HepG2 (cell line): ENCODE data around the gene SAP30. TPM values are rescaled to one million over a fixed set of nuclear protein-coding genes. Genes with fewer than 3 reads are reported as not detected.

Source experiments
- CBX5 ChIP-seq: sonication (generic); formaldehyde crosslinking; IDR thresholded peaks from 2 replicates; pipeline ENCODE4 v1.4.0; 2020; ENCODE audit warnings: missing genetic modification reagents, borderline replicate concordance
- CREB1 ChIP-seq, 2 experiments: fragments of 450-650 bp in 1 of 2; IDR thresholded peaks; 2 replicates each; pipeline ENCODE4 v1.6.1; 2016 to 2017; ENCODE audit warnings: control low read depth in 1 of 2, mild to moderate bottlenecking in 1 of 2, missing compliant biosample characterization in 1 of 2, missing genetic modification characterization in 1 of 2
- MIXL1 ChIP-seq: IDR thresholded peaks from 2 replicates; pipeline ENCODE4 v1.6.1; 2016
- ONECUT2 ChIP-seq: sonication (generic); formaldehyde crosslinking; IDR thresholded peaks from 2 replicates; pipeline ENCODE4 v1.4.0; 2020; ENCODE audit warnings: missing genetic modification reagents
- RBM22 ChIP-seq: fragments of 200-400 bp; formaldehyde crosslinking; optimal IDR thresholded peaks from 2 replicates; pipeline ENCODE3; 2017; ENCODE audit warnings: mild to moderate bottlenecking, low read length, moderate library complexity
- RCOR2 ChIP-seq: IDR thresholded peaks from 2 replicates; pipeline ENCODE4 v1.6.1; 2016; ENCODE audit warnings: missing biosample characterization, missing genetic modification reagents
- SAFB2 ChIP-seq: sonication (generic); formaldehyde crosslinking; IDR thresholded peaks from 2 replicates; pipeline ENCODE4 v1.5.1; 2020; ENCODE audit warnings: missing genetic modification reagents, low read depth, mild to moderate bottlenecking, borderline replicate concordance
- ZMYM2 ChIP-seq: sonication (generic); formaldehyde crosslinking; IDR thresholded peaks from 2 replicates; pipeline ENCODE4 v1.8.0; 2022; ENCODE audit warnings: mild to moderate bottlenecking, missing genetic modification reagents
- ZNF251 ChIP-seq: sonication (generic); formaldehyde crosslinking; IDR thresholded peaks from 2 replicates; pipeline ENCODE4 v1.9.0; 2021; ENCODE audit warnings: mild to moderate bottlenecking, missing genetic modification reagents
- ZNF33A ChIP-seq: sonication (generic); formaldehyde crosslinking; IDR thresholded peaks from 2 replicates; pipeline ENCODE4 v1.5.1; 2020; ENCODE audit warnings: missing genetic modification reagents, mild to moderate bottlenecking, moderate library complexity, borderline replicate concordance
- ZNF468 ChIP-seq: sonication (generic); formaldehyde crosslinking; IDR thresholded peaks from 2 replicates; pipeline ENCODE4 v1.8.0; 2022; ENCODE audit warnings: mild to moderate bottlenecking, moderate library complexity, missing genetic modification reagents
- ZNF788 ChIP-seq: sonication (generic); formaldehyde crosslinking; IDR thresholded peaks from 2 replicates; pipeline ENCODE4 v1.5.0; 2020; ENCODE audit warnings: mild to moderate bottlenecking, missing genetic modification reagents, borderline replicate concordance
- ZUFSP ChIP-seq: sonication (generic); formaldehyde crosslinking; IDR thresholded peaks from 2 replicates; pipeline ENCODE4 v1.9.0; 2021; ENCODE audit warnings: missing genetic modification reagents, mild to moderate bottlenecking, borderline replicate concordance
- polyA plus RNA-seq, 8 experiments: library from polyadenylated mRNA; depleted of rRNA in 3 of 8; stranded (reverse) in 7 of 8; unstranded in 1 of 8; fragments of >200 nt; fragmentation: Illumina TruSeq in 4 of 8; extraction: Trizol in 4 of 8; gene quantifications; 2 replicates each; pipeline versions ENCODE4 v1.2.1 to v1.2.3, GENCODE V29; 2011 to 2016; ENCODE audit warnings: low read depth in 4 of 8, missing spikeins in 1 of 8, mixed read lengths in 1 of 8; ENCODE audit not compliant: insufficient read depth in 1 of 8
- total RNA-seq, 5 experiments: library from RNA; depleted of rRNA; stranded (reverse); fragments of >200 nt; fragmentation: Illumina TruSeq; extraction: Trizol; gene quantifications; 2 replicates each; pipeline ENCODE4 v1.2.3, GENCODE V29; 2016; ENCODE audit warnings: low read depth in 1 of 5
- TF ChIP-seq, protein P1 (sequence below): sonication (generic); formaldehyde crosslinking; IDR thresholded peaks from 2 replicates; pipeline ENCODE4 v1.5.0; 2020; ENCODE audit warnings: missing genetic modification reagents
- TF ChIP-seq, protein P2 (sequence below), 2 experiments: sonication (generic) in 1 of 2; formaldehyde crosslinking in 1 of 2; IDR thresholded peaks; 2 replicates each; pipeline versions ENCODE4 v1.6.1 to v1.9.0; 2014 to 2022; ENCODE audit warnings: antibody characterized with exemption in 1 of 2, borderline replicate concordance in 1 of 2, inconsistent platforms in 1 of 2, low read depth in 1 of 2, missing genetic modification reagents in 1 of 2
- TF ChIP-seq, protein P3 (sequence below): IDR thresholded peaks from 2 replicates; pipeline ENCODE4 v1.6.1; 2016; ENCODE audit warnings: missing compliant biosample characterization, missing genetic modification reagents, borderline replicate concordance
- TF ChIP-seq, protein P4 (sequence below): IDR thresholded peaks from 2 replicates; pipeline ENCODE4 v1.6.1; 2016; ENCODE audit warnings: mild to moderate bottlenecking, missing biosample characterization, missing genetic modification reagents

Gene SAP30
- total and polyA plus RNA-seq, 2 of the 13 experiments (the other 11 are each of a cell fraction or from before 2014, with no cell fraction given) = 14.2 to 25.1 TPM

- TF ChIP-seq CBX5 (CRISPR knock-in tag) = 0 out of 2 replicates have a peak, but pooled peaks have one; percentile 16
- TF ChIP-seq CREB1 (IDR thresholded peaks at IDR 0.05) = peak; percentile 54; the same call in 1 of the 2 replicates
- peak; percentile 81 for TF ChIP-seq CREB1 (CRISPR knock-in tag; IDR thresholded peaks at IDR 0.05)
- TF ChIP-seq, protein P1, sequence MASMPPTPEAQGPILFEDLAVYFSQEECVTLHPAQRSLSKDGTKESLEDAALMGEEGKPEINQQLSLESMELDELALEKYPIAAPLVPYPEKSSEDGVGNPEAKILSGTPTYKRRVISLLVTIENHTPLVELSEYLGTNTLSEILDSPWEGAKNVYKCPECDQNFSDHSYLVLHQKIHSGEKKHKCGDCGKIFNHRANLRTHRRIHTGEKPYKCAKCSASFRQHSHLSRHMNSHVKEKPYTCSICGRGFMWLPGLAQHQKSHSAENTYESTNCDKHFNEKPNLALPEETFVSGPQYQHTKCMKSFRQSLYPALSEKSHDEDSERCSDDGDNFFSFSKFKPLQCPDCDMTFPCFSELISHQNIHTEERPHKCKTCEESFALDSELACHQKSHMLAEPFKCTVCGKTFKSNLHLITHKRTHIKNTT (CRISPR knock-in tag) = no peak
- TF ChIP-seq, protein P2, sequence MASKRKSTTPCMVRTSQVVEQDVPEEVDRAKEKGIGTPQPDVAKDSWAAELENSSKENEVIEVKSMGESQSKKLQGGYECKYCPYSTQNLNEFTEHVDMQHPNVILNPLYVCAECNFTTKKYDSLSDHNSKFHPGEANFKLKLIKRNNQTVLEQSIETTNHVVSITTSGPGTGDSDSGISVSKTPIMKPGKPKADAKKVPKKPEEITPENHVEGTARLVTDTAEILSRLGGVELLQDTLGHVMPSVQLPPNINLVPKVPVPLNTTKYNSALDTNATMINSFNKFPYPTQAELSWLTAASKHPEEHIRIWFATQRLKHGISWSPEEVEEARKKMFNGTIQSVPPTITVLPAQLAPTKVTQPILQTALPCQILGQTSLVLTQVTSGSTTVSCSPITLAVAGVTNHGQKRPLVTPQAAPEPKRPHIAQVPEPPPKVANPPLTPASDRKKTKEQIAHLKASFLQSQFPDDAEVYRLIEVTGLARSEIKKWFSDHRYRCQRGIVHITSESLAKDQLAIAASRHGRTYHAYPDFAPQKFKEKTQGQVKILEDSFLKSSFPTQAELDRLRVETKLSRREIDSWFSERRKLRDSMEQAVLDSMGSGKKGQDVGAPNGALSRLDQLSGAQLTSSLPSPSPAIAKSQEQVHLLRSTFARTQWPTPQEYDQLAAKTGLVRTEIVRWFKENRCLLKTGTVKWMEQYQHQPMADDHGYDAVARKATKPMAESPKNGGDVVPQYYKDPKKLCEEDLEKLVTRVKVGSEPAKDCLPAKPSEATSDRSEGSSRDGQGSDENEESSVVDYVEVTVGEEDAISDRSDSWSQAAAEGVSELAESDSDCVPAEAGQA (IDR thresholded peaks at IDR 0.05; ENCODE audit: low read depth) = no peak
- TF ChIP-seq, protein P2 (CRISPR knock-in tag; IDR thresholded peaks at IDR 0.05; ENCODE audit: borderline replicate concordance) = no peak
- TF ChIP-seq, protein P3, sequence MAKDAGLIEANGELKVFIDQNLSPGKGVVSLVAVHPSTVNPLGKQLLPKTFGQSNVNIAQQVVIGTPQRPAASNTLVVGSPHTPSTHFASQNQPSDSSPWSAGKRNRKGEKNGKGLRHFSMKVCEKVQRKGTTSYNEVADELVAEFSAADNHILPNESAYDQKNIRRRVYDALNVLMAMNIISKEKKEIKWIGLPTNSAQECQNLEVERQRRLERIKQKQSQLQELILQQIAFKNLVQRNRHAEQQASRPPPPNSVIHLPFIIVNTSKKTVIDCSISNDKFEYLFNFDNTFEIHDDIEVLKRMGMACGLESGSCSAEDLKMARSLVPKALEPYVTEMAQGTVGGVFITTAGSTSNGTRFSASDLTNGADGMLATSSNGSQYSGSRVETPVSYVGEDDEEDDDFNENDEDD (CRISPR knock-in tag) = peak; percentile 46; the same call in 1 of the 2 replicates
- TF ChIP-seq MIXL1 (CRISPR knock-in tag) = peak; percentile 37; the same call in 1 of the 2 replicates
- TF ChIP-seq ZNF468 (CRISPR knock-in tag) = no peak
- TF ChIP-seq RBM22 = no peak
- TF ChIP-seq ZMYM2 (CRISPR knock-in tag) = peak; percentile 32; the same call in 1 of the 2 replicates
- TF ChIP-seq ZNF33A = no peak
- no peak for TF ChIP-seq RCOR2
- TF ChIP-seq, protein P4, sequence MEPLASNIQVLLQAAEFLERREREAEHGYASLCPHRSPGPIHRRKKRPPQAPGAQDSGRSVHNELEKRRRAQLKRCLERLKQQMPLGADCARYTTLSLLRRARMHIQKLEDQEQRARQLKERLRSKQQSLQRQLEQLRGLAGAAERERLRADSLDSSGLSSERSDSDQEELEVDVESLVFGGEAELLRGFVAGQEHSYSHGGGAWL = peak; percentile 57; the same call in 1 of the 2 replicates
- TF ChIP-seq ZNF788 (CRISPR knock-in tag) = peak; percentile 67; the same call in 1 of the 2 replicates
- no peak for TF ChIP-seq ZUFSP
- no peak for TF ChIP-seq ZNF251 (CRISPR knock-in tag)
- TF ChIP-seq SAFB2 (CRISPR knock-in tag) = no peak; the same call in 1 of the 2 replicates
- TF ChIP-seq ONECUT2 (CRISPR knock-in tag) = no peak
Measured at GRCh38 chr4:173370477-173371291, at the start of gene SAP30 (continued).
